Testis (tissue), 2 donors: ENCODE results near the gene SLMAP.

Source experiments
- CTCF ChIP-seq, 3 experiments: fragments of 450-650 bp in 2 of 3; fragments of 200-600 bp in 1 of 3; sonication (generic) in 1 of 3; IDR thresholded peaks; one replicate each; pipeline ENCODE4 v1.5.1; 2016 to 2019; ENCODE audit warnings: antibody characterized with exemption in 3 of 3, mild to moderate bottlenecking in 2 of 3, moderate library complexity in 1 of 3
- POLR2A ChIP-seq: fragments of 450-650 bp; IDR thresholded peaks from one replicate; pipeline ENCODE4 v1.6.1; 2017; ENCODE audit warnings: antibody characterized with exemption, mild to moderate bottlenecking, moderate library complexity

GRCh38 chr3:57808961-57809608, 53.0 kb downstream of the SLMAP start:
- TF ChIP-seq CTCF (IDR thresholded peaks at IDR 0.05) (no peak), POLR2A (no peak)
